Stimulated activated CD4-positive, alpha-beta T cell treated with anti-CD3 and anti-CD28 coated beads, Interleukin-15, amount 100 ng/mL, for 24 hours (primary cell): ENCODE data around the gene PIKFYVE.
"Not testable (repeated sequence)": the region's sequence is repeated elsewhere in the genome, so short reads cannot be mapped to it uniquely, and the experiment has no call there.

Experiments used
- DNase-seq: peaks from one replicate; pipeline ENCODE4 v3.0.0-alpha.2; 2020

Gene PIKFYVE

GRCh38 chr2:208311954-208312353 lies 45.9 kb downstream of the PIKFYVE start:
- no peak for DNase-seq

DNA sequence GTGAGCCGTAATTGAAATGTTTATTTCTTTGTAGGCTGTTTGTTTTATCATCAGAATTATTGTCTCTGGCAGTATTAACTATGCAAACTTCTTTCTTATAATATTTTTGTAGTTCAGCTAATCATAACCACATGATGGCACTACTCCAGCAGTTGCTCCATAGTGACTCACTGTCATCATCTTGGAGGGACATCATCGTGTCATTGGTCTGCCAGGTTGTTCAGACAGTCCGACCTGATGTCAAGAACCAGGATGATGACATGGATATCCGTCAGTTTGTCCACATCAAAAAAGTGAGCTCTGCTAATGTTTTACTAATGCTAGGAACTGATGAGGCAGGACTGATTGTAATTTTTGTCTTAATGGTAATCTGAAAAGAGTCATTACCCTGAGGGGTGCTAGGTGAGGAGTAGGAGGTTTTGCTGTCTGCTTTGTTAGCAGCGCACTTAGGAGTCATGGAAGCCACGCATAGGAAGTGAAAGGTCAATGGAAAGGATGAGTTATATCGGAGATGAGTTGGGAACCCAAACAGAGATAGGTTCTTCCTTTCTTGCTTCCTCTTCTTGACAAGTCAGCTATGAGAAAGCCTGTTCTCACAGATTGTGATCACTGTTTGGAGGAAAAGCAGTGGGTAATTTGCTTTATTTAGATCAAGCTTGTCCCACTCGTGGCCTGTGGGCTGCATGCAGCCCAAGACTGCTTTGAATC lies 49.2 kb downstream of the PIKFYVE start:
- no peak for DNase-seq

GRCh38 chr2:208318127-208318526 lies 52.1 kb downstream of the PIKFYVE start:
- DNase-seq: no peak

- no peak for DNase-seq
These were observed 53.3 kb downstream of the PIKFYVE start for GRCh38 chr2:208319391-208319790.

- DNase-seq: no peak
These were observed 54.6 kb downstream of the PIKFYVE start for GRCh38 chr2:208320686-208321085.

GRCh38 chr2:208326016-208326415 lies 60.0 kb downstream of the PIKFYVE start:
- no peak for DNase-seq

DNA sequence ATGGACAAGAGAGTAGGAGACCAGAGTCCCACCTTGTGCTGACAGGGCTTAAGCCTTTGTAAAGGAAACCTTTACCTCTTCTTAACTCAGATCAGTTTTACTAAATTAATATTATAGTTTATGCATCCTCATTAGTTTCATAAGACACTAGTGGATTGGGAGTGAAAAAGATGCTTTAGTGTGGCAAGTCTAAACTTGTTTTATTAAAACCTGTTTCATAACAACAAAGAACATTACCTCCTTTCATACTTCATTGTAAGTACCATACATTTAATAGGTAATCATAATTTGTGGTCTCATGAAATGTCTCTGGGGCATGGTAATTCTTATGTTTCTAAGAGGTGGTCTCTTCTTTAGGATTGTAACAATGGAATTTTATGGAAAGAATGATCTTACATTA lies 63.4 kb downstream of the PIKFYVE start:
- no peak for DNase-seq

DNA sequence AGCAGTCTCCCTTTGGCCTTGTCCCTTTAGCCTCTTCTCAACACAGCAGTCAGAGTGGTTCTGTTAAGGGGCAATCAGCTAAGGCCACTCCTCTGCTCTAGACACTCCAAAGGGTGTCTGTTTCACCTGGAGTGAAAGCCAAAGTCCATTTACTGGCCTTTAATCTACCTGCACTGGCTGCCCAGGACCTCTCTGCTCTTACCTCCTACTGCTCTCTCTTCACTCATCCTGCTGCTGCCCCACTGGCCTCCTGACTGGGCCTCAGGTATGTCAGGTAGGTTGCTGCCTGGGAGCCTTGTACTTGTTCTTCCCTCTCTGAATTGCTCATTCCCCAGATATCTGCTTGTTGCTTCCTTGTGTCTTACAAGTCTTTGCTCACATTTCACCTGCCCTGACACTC lies 68.2 kb downstream of the PIKFYVE start:
- DNase-seq: no peak

DNA sequence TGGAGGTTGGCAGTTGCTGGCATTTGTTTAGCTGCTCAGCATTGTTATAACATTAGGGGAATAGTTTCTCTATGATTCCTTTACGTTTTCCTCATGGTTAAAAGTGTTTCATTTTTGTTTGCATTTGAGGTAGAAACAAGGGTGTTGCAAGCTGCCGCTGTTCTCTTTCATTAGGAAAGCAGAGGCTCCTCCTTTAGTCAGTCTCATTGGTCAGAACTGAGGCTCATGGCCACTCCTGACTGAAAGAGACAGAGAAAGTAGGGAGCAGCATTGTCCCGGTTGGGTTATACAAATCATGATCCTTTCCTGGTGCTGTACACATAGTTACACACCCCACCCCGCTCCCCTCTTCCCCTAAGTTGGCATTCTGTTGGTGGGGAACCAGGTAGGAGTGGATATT lies 80.7 kb downstream of the PIKFYVE start:
- DNase-seq: no peak

DNA sequence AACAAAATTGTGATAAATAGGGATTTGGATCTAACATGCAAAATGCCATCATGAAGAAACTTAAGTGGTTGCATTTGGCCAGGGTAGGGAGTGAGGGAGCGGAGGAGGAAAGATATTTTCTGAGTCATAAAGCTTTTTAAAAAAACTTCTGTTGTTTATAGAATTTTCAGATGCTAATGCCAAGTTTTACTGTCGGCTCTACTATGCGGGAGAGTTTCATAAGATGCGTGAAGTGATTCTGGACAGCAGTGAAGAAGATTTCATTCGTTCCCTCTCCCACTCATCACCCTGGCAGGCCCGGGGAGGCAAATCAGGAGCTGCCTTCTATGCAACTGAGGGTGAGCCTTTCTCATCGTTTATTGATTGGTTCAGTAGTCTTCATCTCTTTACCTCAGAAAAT lies 84.6 kb downstream of the PIKFYVE start:
- no peak for DNase-seq

- no peak for DNase-seq
These were observed 86.9 kb downstream of the PIKFYVE start for GRCh38 chr2:208352644-208353567.

GRCh38 chr2:208354964-208355381 lies 88.9 kb downstream of the PIKFYVE start:
- DNase-seq: no peak

DNA sequence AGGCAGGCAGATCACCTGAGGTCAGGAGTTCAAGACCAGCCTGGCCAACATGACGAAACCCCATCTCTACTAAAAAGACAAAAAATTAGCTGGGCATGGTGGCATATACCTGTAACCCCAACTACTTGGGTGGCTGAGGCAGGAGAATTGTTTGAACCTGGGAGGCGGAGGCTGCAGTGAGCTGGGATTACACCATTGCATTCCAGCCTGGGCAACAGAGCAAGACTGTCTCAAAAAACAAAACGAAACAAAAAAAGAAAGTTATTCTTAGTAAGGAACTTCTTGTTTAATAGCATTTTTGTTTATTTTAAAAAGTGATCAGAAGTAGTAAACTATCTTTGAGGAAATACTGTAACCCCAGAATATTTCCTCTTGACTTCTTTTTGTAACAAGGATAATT lies 90.4 kb downstream of the PIKFYVE start:
- DNase-seq: not testable (repeated sequence)

DNA sequence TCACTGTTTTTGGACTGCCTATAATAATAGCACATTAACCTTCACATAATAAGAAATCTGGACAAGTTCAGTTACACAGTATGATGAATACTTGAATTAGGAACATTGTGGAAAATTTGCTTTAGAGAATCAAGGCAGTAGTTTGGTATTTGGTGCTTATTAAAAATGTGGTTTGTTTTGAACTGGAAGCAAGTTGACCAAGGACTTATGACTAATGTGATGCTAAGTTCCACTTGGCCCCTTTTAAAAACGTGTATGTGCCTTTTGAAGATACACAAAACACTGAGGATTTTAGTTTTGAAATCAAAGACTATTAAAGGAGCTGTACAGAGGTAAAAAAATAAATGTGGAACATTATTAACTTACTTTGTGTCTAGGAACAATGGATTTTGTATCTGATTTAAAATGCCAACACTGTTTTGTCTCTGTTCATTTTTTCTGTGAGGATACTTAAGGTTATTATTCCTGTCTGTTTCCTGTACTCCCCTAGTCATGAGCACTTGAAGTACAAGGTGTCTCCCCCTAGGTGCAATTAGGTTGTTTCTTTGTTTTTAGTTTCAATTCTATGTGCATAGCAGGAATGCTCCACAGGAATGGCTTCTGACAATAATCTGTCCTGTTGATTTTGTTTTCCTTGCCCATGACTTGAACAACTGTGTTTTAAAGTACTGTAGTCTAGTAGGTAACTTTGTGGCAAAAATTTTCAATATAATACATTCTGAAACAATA lies 91.0 kb downstream of the PIKFYVE start:
- no peak for DNase-seq

GRCh38 chr2:208358758-208359631 lies 92.9 kb downstream of the PIKFYVE start:
- DNase-seq: no peak

DNA sequence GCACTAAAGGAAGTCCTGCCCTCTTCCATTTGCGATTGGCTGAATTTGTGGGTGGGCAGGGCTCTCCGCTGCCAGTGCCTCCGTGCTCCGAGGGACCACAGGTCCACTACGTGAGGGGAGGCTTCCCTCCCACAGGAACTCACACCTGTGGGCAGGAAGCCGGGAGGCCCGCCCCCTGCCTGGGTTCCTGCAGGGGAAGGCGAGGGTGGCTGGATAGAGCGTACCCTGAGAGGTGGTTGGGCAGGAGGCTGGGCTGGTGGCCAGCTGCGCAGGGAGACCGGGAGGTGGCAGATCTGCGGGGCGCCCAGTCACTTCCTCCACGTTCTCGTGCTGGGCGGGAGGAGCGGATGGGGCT lies 93.6 kb downstream of the PIKFYVE start:
- DNase-seq: no peak

GRCh38 chr2:208360259-208361076 lies 94.4 kb downstream of the PIKFYVE start:
- DNase-seq: no peak

DNA sequence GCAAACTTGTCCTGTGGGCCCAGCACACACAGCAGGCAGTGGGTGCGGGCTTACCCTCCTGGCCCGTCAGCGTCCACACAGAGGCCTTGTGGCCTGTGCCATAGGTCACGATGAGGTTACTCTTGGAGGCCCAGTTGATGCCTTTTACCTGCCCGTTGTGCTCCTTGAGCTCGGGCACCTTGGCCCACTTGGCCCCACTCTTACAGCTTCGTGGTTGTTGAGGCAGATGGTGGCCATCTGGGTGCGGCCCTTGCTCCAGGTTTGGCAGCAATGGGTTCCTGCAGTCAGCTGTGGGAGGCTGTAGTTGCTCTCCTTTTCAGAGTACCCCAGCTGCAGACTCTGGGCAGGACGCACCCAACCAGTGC lies 95.0 kb downstream of the PIKFYVE start:
- DNase-seq: no peak

- no peak for DNase-seq
These were observed 97.4 kb downstream of the PIKFYVE start for GRCh38 chr2:208363485-208363884.

- DNase-seq: no peak
These were observed 100.4 kb downstream of the PIKFYVE start for GRCh38 chr2:208366215-208367127.

GRCh38 chr2:208369091-208369490 lies 103.0 kb downstream of the PIKFYVE start:
- no peak for DNase-seq
